DND-41 (cell line): Measurements from ENCODE around the gene OTULINL.

Experiments used
- CTCF ChIP-seq: IDR thresholded peaks from 2 replicates; pipeline ENCODE4 v1.5.1; 2012; ENCODE audit warnings: borderline replicate concordance, low read length, moderate library complexity, mild to moderate bottlenecking; ENCODE audit not compliant: poor library complexity, severe bottlenecking; ENCODE audit errors: extremely low read depth
- EZH2 ChIP-seq: IDR thresholded peaks from 3 replicates; pipeline ENCODE4 v1.6.1; 2012; ENCODE audit warnings: borderline replicate concordance, low read depth, mild to moderate bottlenecking, moderate library complexity, low read length, inconsistent platforms; ENCODE audit not compliant: severe bottlenecking

- TF ChIP-seq EZH2 (no peak), CTCF (no peak)
These were observed 79.2 kb downstream of the OTULINL start for GRCh38 chr5:14660833-14661232.
